H9 (cell line): ENCODE results near the gene LCNL1. TPM values are rescaled to one million over a fixed set of nuclear protein-coding genes. Genes with fewer than 3 reads are reported as not detected.

Experiments used
- DNase-seq: peaks from one replicate; pipeline ENCODE4 v3.0.0-alpha.2; 2017
- H2AFZ ChIP-seq: one replicate; pipeline ENCODE4 v1.6.1; 2013; ENCODE audit warnings: mild to moderate bottlenecking, low read length, control low read depth, moderate library complexity
- H2AK5ac ChIP-seq: 2 replicates; pipeline ENCODE4 v1.6.1; 2013; ENCODE audit warnings: low read length, control low read depth, mixed read lengths; ENCODE audit not compliant: insufficient read length
- H2BK120ac ChIP-seq: one replicate; pipeline ENCODE4 v1.6.1; 2013; ENCODE audit warnings: low read depth, mild to moderate bottlenecking, low read length, control low read depth, inconsistent platforms; ENCODE audit not compliant: poor library complexity, severe bottlenecking
- H2BK12ac ChIP-seq: 2 replicates; pipeline ENCODE4 v1.6.1; 2013; ENCODE audit warnings: low read length, control low read depth, mixed read lengths, low read depth; ENCODE audit not compliant: insufficient read length
- H2BK15ac ChIP-seq: 2 replicates; pipeline ENCODE4 v1.6.1; 2013; ENCODE audit warnings: low read depth, low read length, control low read depth
- H2BK20ac ChIP-seq: one replicate; pipeline ENCODE4 v1.6.1; 2013; ENCODE audit warnings: low read depth, mild to moderate bottlenecking, low read length, control low read depth, inconsistent platforms; ENCODE audit not compliant: poor library complexity, severe bottlenecking
- H2BK5ac ChIP-seq: 2 replicates; pipeline ENCODE4 v1.6.1; 2013; ENCODE audit warnings: low read length, control low read depth, mixed read lengths; ENCODE audit not compliant: insufficient read length
- H3K14ac ChIP-seq: 2 replicates; pipeline ENCODE4 v1.6.1; 2013; ENCODE audit warnings: low read length, control low read depth; ENCODE audit not compliant: insufficient read depth
- H3K18ac ChIP-seq: 2 replicates; pipeline ENCODE4 v1.6.1; 2013; ENCODE audit warnings: low read depth, mild to moderate bottlenecking, mixed read lengths, low read length, control low read depth; ENCODE audit not compliant: insufficient read length
- H3K23ac ChIP-seq: 2 replicates; pipeline ENCODE4 v1.6.1; 2013; ENCODE audit warnings: low read length, control low read depth, mixed read lengths, low read depth; ENCODE audit not compliant: insufficient read length
- H3K23me2 ChIP-seq: 2 replicates; pipeline ENCODE4 v1.6.1; 2013; ENCODE audit warnings: low read depth, mild to moderate bottlenecking, mixed read lengths, low read length, control low read depth; ENCODE audit not compliant: insufficient read length, poor library complexity, severe bottlenecking
- H3K27ac ChIP-seq: 2 replicates; pipeline ENCODE4 v1.5.1; 2013; ENCODE audit warnings: low read length, control low read depth, mixed read lengths, low read depth; ENCODE audit not compliant: insufficient read length
- H3K27me3 ChIP-seq: 2 replicates; pipeline ENCODE4 v1.6.1; 2013; ENCODE audit warnings: low read length, control low read depth, inconsistent platforms; ENCODE audit not compliant: insufficient read depth
- H3K4ac ChIP-seq: 2 replicates; pipeline ENCODE4 v1.6.1; 2013; ENCODE audit warnings: low read depth, mild to moderate bottlenecking, control low read depth, inconsistent platforms, low read length, moderate library complexity
- H3K4me1 ChIP-seq: 2 replicates; pipeline ENCODE4 v1.6.1; 2013; ENCODE audit warnings: low read length, control low read depth, inconsistent platforms; ENCODE audit not compliant: insufficient read depth
- H3K4me2 ChIP-seq: 2 replicates; pipeline ENCODE4 v1.6.1; 2013; ENCODE audit warnings: low read length, control low read depth, mixed read lengths; ENCODE audit not compliant: insufficient read length, insufficient read depth
- H3K56ac ChIP-seq: 2 replicates; pipeline ENCODE4 v1.6.1; 2013; ENCODE audit warnings: low read depth, mild to moderate bottlenecking, mixed read lengths, low read length, control low read depth; ENCODE audit not compliant: insufficient read length
- H3K79me1 ChIP-seq: 2 replicates; pipeline ENCODE4 v1.6.1; 2013; ENCODE audit warnings: low read depth, mild to moderate bottlenecking, moderate library complexity, low read length, control low read depth, inconsistent platforms; ENCODE audit not compliant: insufficient read depth, poor library complexity, severe bottlenecking
- H3K79me2 ChIP-seq: 2 replicates; pipeline ENCODE4 v1.6.1; 2013; ENCODE audit warnings: low read length, control low read depth, inconsistent platforms; ENCODE audit not compliant: insufficient read depth
- H3K9ac ChIP-seq: 2 replicates; pipeline ENCODE4 v1.6.1; 2013; ENCODE audit warnings: low read length, control low read depth, mixed read lengths; ENCODE audit not compliant: insufficient read length; ENCODE audit errors: extremely low read depth
- H3K9me3 ChIP-seq: one replicate; pipeline ENCODE4 v1.6.1; 2013; ENCODE audit warnings: low read depth, low read length, inconsistent platforms; ENCODE audit not compliant: control insufficient read depth
- H3T11ph ChIP-seq: one replicate; pipeline ENCODE4 v1.6.1; 2013; ENCODE audit warnings: mild to moderate bottlenecking, low read length, control low read depth, inconsistent platforms
- H4K20me1 ChIP-seq: one replicate; pipeline ENCODE4 v1.6.1; 2013; ENCODE audit not compliant: control insufficient read depth, insufficient read length, insufficient read depth
- H4K5ac ChIP-seq: 2 replicates; pipeline ENCODE4 v1.6.1; 2013; ENCODE audit warnings: low read depth, mild to moderate bottlenecking, mixed read lengths, low read length, control low read depth; ENCODE audit not compliant: insufficient read length
- H4K8ac ChIP-seq: replicated peaks from 2 replicates; pipeline ENCODE4 v1.6.1; 2013; ENCODE audit warnings: low read length, control low read depth, mixed read lengths, low read depth; ENCODE audit not compliant: insufficient read length
- H4K91ac ChIP-seq: 2 replicates; pipeline ENCODE4 v1.6.1; 2013; ENCODE audit warnings: low read depth, mild to moderate bottlenecking, moderate library complexity, mixed read lengths, low read length, control low read depth; ENCODE audit not compliant: insufficient read length
- H3K27ac Mint-ChIP-seq, 3 experiments: 2 replicates in 2 of 3; 3 replicates in 1 of 3; pipeline ENCODE4 v1.8.0; 2020 to 2021; ENCODE audit warnings: mixed read lengths in 3 of 3, mild to moderate bottlenecking in 1 of 3, moderate library complexity in 1 of 3
- H3K27me3 Mint-ChIP-seq: 2 replicates; pipeline ENCODE4 v1.8.0; 2021; ENCODE audit warnings: low read depth, mild to moderate bottlenecking, moderate library complexity, mixed read lengths
- H3K36me3 Mint-ChIP-seq, 3 experiments: 2 replicates in 2 of 3; 3 replicates in 1 of 3; pipeline ENCODE4 v1.8.0; 2020 to 2021; ENCODE audit warnings: low read depth in 3 of 3, mixed read lengths in 3 of 3; ENCODE audit not compliant: insufficient read depth in 1 of 3
- H3K4me1 Mint-ChIP-seq, 2 experiments: 2 replicates each; pipeline ENCODE4 v1.8.0; 2020; ENCODE audit warnings: mixed read lengths in 2 of 2
- H3K4me3 Mint-ChIP-seq, 2 experiments: 2 replicates in 1 of 2; 3 replicates in 1 of 2; pipeline ENCODE4 v1.8.0; 2020 to 2021; ENCODE audit warnings: mild to moderate bottlenecking in 2 of 2, mixed read lengths in 2 of 2, moderate library complexity in 1 of 2
- H3K9me3 Mint-ChIP-seq, 2 experiments: 2 replicates in 1 of 2; 3 replicates in 1 of 2; pipeline ENCODE4 v1.8.0; 2020; ENCODE audit warnings: mild to moderate bottlenecking in 2 of 2, mixed read lengths in 2 of 2, moderate library complexity in 1 of 2
- CTCF ChIP-seq: fragments of 200-600 bp; sonication (generic); conservative IDR thresholded peaks from 3 replicates; pipeline ENCODE4 v1.8.0; 2021; ENCODE audit warnings: antibody characterized with exemption, mild to moderate bottlenecking
- WGBS: extraction: QIAGEN DNeasy Blood & Tissue Kit; methylation state at CpG from one replicate; pipeline ENCODE4 v1.1.7; 2013; ENCODE audit warnings: missing lambda C conversion rate, low lambda C conversion rate, mixed read lengths; ENCODE audit not compliant: insufficient read length; ENCODE audit errors: extremely low coverage; 5-methylcytosine and 5-hydroxymethylcytosine counted together
- total RNA-seq: library from RNA; stranded (reverse); gene quantifications from 2 replicates; pipeline ENCODE4 v1.2.1, GENCODE V29; 2021

LCNL1 gene
- total RNA-seq, 1 experiment from 2014 or later: 0.20 TPM

- Histone ChIP-seq H2BK120ac (no peak overlapping the region), H3K79me1 (no peaks in the 10 kb centered on the region), H3K9ac (no peak overlapping the region), H3K9me3 (no peaks in the 10 kb centered on the region), H4K8ac (no peak overlapping the region), H3K79me2 (no peaks in the 10 kb centered on the region), H2BK12ac (no peak overlapping the region), H2BK20ac (no peak overlapping the region), H3K23ac (no peak overlapping the region), H4K91ac (no peak overlapping the region), H3K18ac (no peak overlapping the region), H3K23me2 (no peaks in the 10 kb centered on the region), H3K4me2 (no peak overlapping the region), H3K4ac (no peak overlapping the region), H4K5ac (no peak overlapping the region), H2BK15ac (no peak overlapping the region), H3K56ac (no peak overlapping the region), H4K20me1 (peaks cover 2% of the 10 kb centered on the region), H2AK5ac (no peak overlapping the region), H3T11ph (no peak overlapping the region), H3K4me1 (no peaks in the 10 kb centered on the region), H3K27ac (no peak overlapping the region), H3K27me3 (no peaks in the 10 kb centered on the region), H2BK5ac (no peak overlapping the region), H3K14ac (no peak overlapping the region), H2AFZ (no peak overlapping the region)
- Mint-ChIP-seq H3K4me1 (0 out of 4 replicates have a peak, but pooled peaks cover 0 to 5% of the 10 kb centered on the region in 2 experiments), H3K4me3 (no peak overlapping the region), H3K27me3 (peaks cover 12% of the 10 kb centered on the region), H3K9me3 (peaks cover 6% of the 10 kb centered on the region in 2 experiments; a peak in 4 of 5 replicates), H3K36me3 (no peaks in the 10 kb centered on the region; a peak in 1 of 7 replicates), H3K27ac (no peak overlapping the region)
- no peak for DNase-seq
- TF ChIP-seq CTCF: no peak
- no CpG with 5 or more reads among the region's 19 CpGs for WGBS
These were observed 22.4 kb upstream of the LCNL1 start for GRCh38 chr9:136960212-136960937.
